Ascending aorta (tissue), 2 donors: ENCODE results near the gene NUP210. TPM values are rescaled to one million over a fixed set of nuclear protein-coding genes. Genes with fewer than 3 reads are reported as not detected.
"Not testable (repeated sequence)": the region's sequence is repeated elsewhere in the genome, so short reads cannot be mapped to it uniquely, and the experiment has no call there.

Experiments used
- DNase-seq, 2 donors: peaks; one replicate each; pipeline ENCODE4 v3.0.0-alpha.2; 2019; ENCODE audit warnings: low spot score in 2 of 2
- H3K27ac ChIP-seq, 2 donors: fragments of 200-600 bp; sonication (generic); one replicate each; pipeline ENCODE4 v1.5.1; 2016 to 2017; ENCODE audit warnings: mild to moderate bottlenecking in 1 of 2
- H3K27me3 ChIP-seq: fragments of 200-600 bp; sonication (generic); one replicate; pipeline ENCODE4 v1.5.1; 2017
- H3K36me3 ChIP-seq, 2 donors: fragments of 200-600 bp; sonication (generic); one replicate each; pipeline ENCODE4 v1.5.1; 2016
- H3K4me1 ChIP-seq, 2 donors: fragments of 200-600 bp; sonication (generic); one replicate each; pipeline ENCODE4 v1.5.1; 2016 to 2017; ENCODE audit warnings: mild to moderate bottlenecking in 1 of 2
- H3K4me3 ChIP-seq, 2 donors: fragments of 200-600 bp; sonication (generic); one replicate each; pipeline ENCODE4 v1.5.1; 2016 to 2017; ENCODE audit warnings: mild to moderate bottlenecking in 1 of 2
- H3K9me3 ChIP-seq, 2 donors: fragments of 200-600 bp; sonication (generic); one replicate each; pipeline ENCODE4 v1.5.1; 2016
- intact Hi-C: fragments of 100-400 bp; cut with DNase I; formaldehyde crosslinking; loops from one replicate; pipeline ENCODE4 v1.15.1; 2023
- total RNA-seq: library from RNA; depleted of rRNA; stranded (reverse); fragments of >200 nt; gene quantifications from one replicate; pipeline ENCODE4 v1.1.0, GENCODE V29; 2016
- TF ChIP-seq, protein P1 (sequence below), 3 experiments: fragments of 200-600 bp in 2 of 3; fragments of 450-650 bp in 1 of 3; sonication (generic) in 2 of 3; IDR thresholded peaks; one replicate each; pipeline ENCODE4 v1.5.1; 2016 to 2019; ENCODE audit warnings: antibody characterized with exemption in 3 of 3, mild to moderate bottlenecking in 1 of 3, moderate library complexity in 1 of 3

The NUP210 gene
- total RNA-seq, 1 donor from 2014 or later, result 11.0 TPM

DNA sequence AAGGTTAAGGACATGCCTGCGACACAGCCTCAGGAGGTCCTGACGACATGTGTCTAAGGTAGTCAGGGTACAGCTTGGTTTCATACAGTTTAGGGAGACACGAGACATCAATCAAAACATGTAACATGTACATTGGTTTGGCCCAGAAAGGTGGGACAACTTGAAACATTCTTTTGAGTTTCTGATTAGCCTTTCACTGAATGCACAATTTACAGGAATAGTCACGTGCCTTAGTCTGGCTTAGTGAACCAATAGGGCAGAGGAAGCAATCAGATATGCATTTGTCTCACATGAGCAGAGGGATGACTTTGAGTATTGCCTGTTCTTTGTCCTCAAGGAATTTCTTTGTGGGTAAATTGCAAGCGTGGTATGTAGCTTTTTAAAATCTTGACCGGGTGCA is 35.5 kb upstream of the NUP210 start:
- Histone ChIP-seq H3K4me1 (peaks cover 0 to 7% of the 10 kb centered on the region in 2 donors), H3K27ac (no peak overlapping the region), H3K27me3 (no peaks in the 10 kb centered on the region), H3K36me3 (no peaks in the 10 kb centered on the region), H3K4me3 (no peak overlapping the region), H3K9me3 (no peaks in the 10 kb centered on the region)
- intact Hi-C loops, result loop anchor here (10.0 kb wide), 1 partner anchor 591 kb away; no protein-coding TSS in a partner anchor
- DNase-seq, result no peak
- TF ChIP-seq, protein P1, sequence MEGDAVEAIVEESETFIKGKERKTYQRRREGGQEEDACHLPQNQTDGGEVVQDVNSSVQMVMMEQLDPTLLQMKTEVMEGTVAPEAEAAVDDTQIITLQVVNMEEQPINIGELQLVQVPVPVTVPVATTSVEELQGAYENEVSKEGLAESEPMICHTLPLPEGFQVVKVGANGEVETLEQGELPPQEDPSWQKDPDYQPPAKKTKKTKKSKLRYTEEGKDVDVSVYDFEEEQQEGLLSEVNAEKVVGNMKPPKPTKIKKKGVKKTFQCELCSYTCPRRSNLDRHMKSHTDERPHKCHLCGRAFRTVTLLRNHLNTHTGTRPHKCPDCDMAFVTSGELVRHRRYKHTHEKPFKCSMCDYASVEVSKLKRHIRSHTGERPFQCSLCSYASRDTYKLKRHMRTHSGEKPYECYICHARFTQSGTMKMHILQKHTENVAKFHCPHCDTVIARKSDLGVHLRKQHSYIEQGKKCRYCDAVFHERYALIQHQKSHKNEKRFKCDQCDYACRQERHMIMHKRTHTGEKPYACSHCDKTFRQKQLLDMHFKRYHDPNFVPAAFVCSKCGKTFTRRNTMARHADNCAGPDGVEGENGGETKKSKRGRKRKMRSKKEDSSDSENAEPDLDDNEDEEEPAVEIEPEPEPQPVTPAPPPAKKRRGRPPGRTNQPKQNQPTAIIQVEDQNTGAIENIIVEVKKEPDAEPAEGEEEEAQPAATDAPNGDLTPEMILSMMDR (IDR thresholded peaks at IDR 0.05), result no peak

DNA sequence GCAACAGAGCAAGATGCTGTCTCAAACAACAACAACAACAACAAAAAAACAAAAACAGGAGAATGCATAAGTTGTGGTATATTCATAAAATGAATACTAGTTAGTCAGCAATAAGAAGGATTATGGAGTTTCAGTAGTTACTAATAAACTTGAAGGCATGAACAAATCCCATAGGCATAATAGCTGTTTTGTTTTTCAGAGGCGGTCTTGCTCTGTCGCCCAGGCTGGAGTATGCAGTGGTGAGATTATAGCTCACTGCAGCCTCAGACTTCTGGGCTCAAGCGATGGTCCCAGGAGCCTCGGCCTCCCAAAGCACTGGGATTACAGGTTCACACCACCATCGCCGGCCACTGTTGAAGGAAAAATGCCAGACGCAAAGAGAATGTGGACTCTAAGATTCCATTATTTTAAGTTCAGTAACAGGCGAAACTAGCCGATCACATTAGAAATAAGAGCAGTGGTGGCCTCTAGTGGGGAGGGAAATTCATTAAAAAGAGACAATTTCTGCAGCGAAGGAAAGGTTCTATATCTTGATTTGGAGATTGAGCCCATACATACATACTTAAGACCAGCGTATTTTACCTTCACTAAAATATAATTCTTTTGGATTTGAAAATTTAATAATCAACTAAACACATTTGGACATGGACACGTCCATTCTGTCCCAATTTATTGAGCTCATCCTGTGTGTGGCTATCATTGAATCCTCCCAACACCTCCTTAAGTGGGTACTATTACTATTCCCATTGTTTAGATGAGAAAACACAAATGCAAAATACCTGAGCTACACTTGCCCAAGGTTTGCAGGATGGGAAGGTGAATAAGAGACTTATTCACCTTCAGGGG is 32.6 kb upstream of the NUP210 start:
- no peak for DNase-seq
- intact Hi-C loops, result loop anchor here (1.0 to 10.0 kb wide), 2 partner anchors 360 to 588 kb away; no protein-coding TSS in a partner anchor
- no peaks in the 10 kb centered on the region for H3K27me3 ChIP-seq
- peak overlapping the region; percentile 71 to 80 for H3K27ac ChIP-seq
- peaks cover 0 to 7% of the 10 kb centered on the region in 2 donors for H3K4me1 ChIP-seq
- H3K4me3 ChIP-seq, result peak overlapping the region; percentile 54 to 68
- TF ChIP-seq, protein P1 (IDR thresholded peaks at IDR 0.05), result peak; percentile 42 to 63 (median 56)
- no peaks in the 10 kb centered on the region for H3K36me3 ChIP-seq
- no peaks in the 10 kb centered on the region for H3K9me3 ChIP-seq

DNA sequence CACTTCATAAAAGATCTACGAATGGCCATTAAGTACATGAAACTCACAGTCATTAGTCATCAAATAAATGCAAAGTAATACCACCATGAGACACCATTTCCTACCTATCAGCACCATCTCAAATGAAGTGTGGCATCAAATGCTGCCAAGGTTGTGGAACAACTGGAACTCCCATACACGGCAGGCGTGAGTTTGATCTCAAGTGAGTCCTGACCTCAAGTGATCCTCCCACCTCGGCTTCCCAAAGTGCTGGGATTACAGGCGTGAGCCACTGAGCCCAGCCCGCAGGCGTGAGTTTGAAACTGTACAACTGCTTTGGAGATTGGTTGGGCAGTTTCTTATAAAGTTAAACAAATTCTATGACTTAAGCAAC is 31.2 kb upstream of the NUP210 start:
- intact Hi-C loops, result loop anchor here (1.0 to 10.0 kb wide), 3 partner anchors 29 to 586 kb away; partner anchors contain the start of gene HDAC11
- TF ChIP-seq, protein P1 (IDR thresholded peaks at IDR 0.05), result no peak
- Histone ChIP-seq H3K4me3 (peak overlapping the region; percentile 54 to 68), H3K4me1 (peaks cover 0 to 7% of the 10 kb centered on the region in 2 donors), H3K36me3 (no peaks in the 10 kb centered on the region), H3K9me3 (no peaks in the 10 kb centered on the region), H3K27ac (peak overlapping the region in 1 of 2 donors; percentile 71), H3K27me3 (no peaks in the 10 kb centered on the region)
- DNase-seq, result no peak

DNA sequence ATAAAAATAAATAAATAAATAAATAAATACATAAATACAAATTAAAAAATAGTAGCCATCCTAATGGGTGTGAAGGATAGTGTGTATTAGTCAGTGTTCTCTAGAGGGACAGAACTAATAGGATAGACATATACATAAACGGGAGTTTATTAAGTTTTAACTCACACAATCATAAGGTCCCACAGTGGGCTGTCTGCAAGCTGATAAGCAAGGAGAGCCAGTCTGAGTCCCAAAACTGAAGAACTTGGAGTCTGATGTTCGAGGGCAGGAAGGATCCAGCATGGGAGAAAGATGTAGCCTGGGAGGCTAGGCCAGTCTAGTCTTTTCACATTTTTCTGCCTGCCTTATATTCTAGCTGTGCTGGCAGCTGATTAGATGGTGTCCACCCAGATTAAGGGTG is 22.8 kb upstream of the NUP210 start:
- H3K4me3 ChIP-seq, H3K27me3 ChIP-seq, DNase-seq, H3K9me3 ChIP-seq, H3K27ac ChIP-seq, H3K36me3 ChIP-seq, H3K4me1 ChIP-seq, intact Hi-C loops: not testable (repeated sequence)

DNA sequence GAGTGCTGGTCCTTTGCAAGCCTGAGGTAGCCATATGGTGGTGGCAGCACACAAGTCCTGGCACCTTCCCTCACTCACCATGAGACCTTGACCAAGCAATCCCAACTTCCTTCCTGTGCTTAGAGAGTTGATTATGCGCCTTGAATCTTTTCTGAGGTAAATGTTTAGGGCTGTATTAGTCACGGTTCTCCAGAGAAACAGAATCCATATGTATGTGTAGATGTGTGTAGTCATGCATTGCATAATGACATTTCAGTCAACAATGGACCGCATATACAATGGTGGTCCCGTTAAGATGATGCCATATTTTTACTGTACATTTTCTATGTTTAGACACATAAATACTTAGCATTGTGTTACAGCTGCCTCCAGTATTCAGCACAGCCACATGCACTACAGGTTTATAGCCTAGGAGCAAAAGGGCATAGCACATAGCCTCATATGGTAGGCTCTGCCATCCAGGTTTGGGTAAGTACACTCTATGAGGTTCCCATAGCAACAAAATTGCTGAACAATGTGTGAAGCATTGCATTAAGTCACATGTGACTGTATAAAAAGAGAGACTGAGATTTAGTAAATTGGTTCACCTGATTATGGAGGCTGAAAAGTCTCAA is 20.2 kb upstream of the NUP210 start:
- H3K27me3 ChIP-seq, result no peaks in the 10 kb centered on the region
- DNase-seq, result no peak
- no peaks in the 10 kb centered on the region for H3K4me1 ChIP-seq
- no peaks in the 10 kb centered on the region for H3K36me3 ChIP-seq
- no peaks in the 10 kb centered on the region for H3K9me3 ChIP-seq
- TF ChIP-seq, protein P1 (IDR thresholded peaks at IDR 0.05), result no peak
- no peak overlapping the region for H3K4me3 ChIP-seq
- H3K27ac ChIP-seq, result no peak overlapping the region
- intact Hi-C loops, result no loop called here

DNA sequence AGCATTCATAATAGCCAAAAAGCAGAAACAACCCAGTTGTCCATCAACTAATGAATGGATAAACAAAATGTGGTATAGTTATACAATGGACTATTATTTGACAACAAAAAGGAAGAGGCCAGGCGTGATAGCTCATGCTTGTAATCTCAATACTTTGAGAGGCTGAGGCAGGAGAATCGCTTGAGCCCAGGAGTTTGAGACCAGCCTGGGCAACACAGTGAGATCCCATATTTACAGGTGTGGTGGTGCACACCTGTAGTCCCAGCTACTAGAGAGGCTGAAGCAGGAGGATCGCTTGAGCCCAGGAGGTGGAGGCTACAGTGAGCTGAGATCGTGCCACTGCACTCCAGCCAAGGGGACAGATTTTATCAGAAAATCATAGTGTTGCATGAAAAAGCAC is 16.1 kb upstream of the NUP210 start:
- intact Hi-C loops, H3K4me3 ChIP-seq, H3K9me3 ChIP-seq, H3K27ac ChIP-seq, H3K4me1 ChIP-seq, H3K27me3 ChIP-seq, H3K36me3 ChIP-seq, DNase-seq: not testable (repeated sequence)
